Measurements from ENCODE around the gene POR.
"Not testable (repeated sequence)": the region's sequence is repeated elsewhere in the genome, so short reads cannot be mapped to it uniquely, and the experiment has no call there.

POR gene

GRCh38 chr7:75995996-75996395, 81.0 kb downstream of the POR start:
- H3K4me3 ChIP-seq (ENCODE audit: low read depth, low read length) = no peak overlapping the region
- no peak for TF ChIP-seq CTCF (IDR thresholded peaks at IDR 0.05; ENCODE audit: borderline replicate concordance, insufficient read depth, low read depth, low read length)

- no peak for TF ChIP-seq CTCF (IDR thresholded peaks at IDR 0.05; ENCODE audit: borderline replicate concordance, insufficient read depth, low read depth, low read length)
- no peak overlapping the region for H3K4me3 ChIP-seq (ENCODE audit: low read depth, low read length)
Observed at GRCh38 chr7:75996476-75996875, 81.5 kb downstream of the POR start.

GRCh38 chr7:75998038-75998437, 83.1 kb downstream of the POR start:
- TF ChIP-seq CTCF (IDR thresholded peaks at IDR 0.05; ENCODE audit: borderline replicate concordance, insufficient read depth, low read depth, low read length) = no peak
- H3K4me3 ChIP-seq (ENCODE audit: low read depth, low read length) = no peak overlapping the region

GRCh38 chr7:76000566-76000965, 85.6 kb downstream of the POR start:
- no peak overlapping the region for H3K4me3 ChIP-seq (ENCODE audit: low read depth, low read length)
- TF ChIP-seq CTCF (IDR thresholded peaks at IDR 0.05; ENCODE audit: borderline replicate concordance, insufficient read depth, low read depth, low read length) = no peak

GRCh38 chr7:76002139-76002538, 87.2 kb downstream of the POR start:
- no peak for TF ChIP-seq CTCF (IDR thresholded peaks at IDR 0.05; ENCODE audit: borderline replicate concordance, insufficient read depth, low read depth, low read length)
- no peak overlapping the region for H3K4me3 ChIP-seq (ENCODE audit: low read depth, low read length)

GRCh38 chr7:76002822-76003221, 87.9 kb downstream of the POR start:
- TF ChIP-seq CTCF (IDR thresholded peaks at IDR 0.05; ENCODE audit: borderline replicate concordance, insufficient read depth, low read depth, low read length) = no peak
- H3K4me3 ChIP-seq (ENCODE audit: low read depth, low read length) = no peak overlapping the region

- no peak for TF ChIP-seq CTCF (IDR thresholded peaks at IDR 0.05; ENCODE audit: borderline replicate concordance, insufficient read depth, low read depth, low read length)
- no peak overlapping the region for H3K4me3 ChIP-seq (ENCODE audit: low read depth, low read length)
Observed at GRCh38 chr7:76003351-76003750, 88.4 kb downstream of the POR start.

GRCh38 chr7:76005004-76005403, 90.0 kb downstream of the POR start:
- H3K4me3 ChIP-seq (ENCODE audit: low read depth, low read length) = not testable (repeated sequence)
